Body of pancreas (tissue), 4 donors: ENCODE measurements around the gene TMEM247.

ENCODE experiments used
- CTCF ChIP-seq, 7 experiments: fragments of 450-650 bp in 4 of 7; fragments of 200-600 bp in 3 of 7; sonication (generic) in 3 of 7; IDR thresholded peaks; one replicate each; pipeline ENCODE4 v1.5.1; 2016 to 2019; ENCODE audit warnings: antibody characterized with exemption in 7 of 7
- POLR2A ChIP-seq, 3 donors: fragments of 450-650 bp; IDR thresholded peaks; one replicate each; pipeline ENCODE4 v1.6.1; 2016; ENCODE audit warnings: antibody characterized with exemption in 3 of 3, mild to moderate bottlenecking in 2 of 3

DNA sequence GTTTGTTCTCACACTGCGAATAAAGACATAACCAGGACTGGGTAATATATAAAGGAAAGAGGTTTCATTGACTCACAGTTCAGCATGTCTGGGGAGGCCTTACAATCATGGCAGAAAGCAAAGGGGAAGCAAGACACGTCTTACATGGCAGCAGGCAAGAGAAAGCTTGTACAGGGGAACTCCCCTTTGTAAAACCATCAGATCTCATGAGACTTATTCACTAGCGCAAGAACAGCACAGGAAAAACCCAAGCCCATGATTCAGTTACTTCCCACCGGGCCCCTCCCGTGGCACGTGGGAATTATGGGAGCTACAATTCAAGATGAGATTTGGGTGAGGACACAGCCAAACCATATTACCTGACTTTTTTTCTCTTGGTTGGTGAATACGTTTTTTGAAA is 51.3 kb downstream of the TMEM247 start:
- no peak for TF ChIP-seq CTCF (IDR thresholded peaks at IDR 0.05)
- no peak for TF ChIP-seq POLR2A (IDR thresholded peaks at IDR 0.05)
